ENCODE results near the gene MT1G. TPM values are rescaled to one million over a fixed set of nuclear protein-coding genes. Genes with fewer than 3 reads are reported as not detected.

MT1G gene
- polyA plus RNA-seq, 1 of the 3 experiments (the other 2 are of a cell fraction) = 1.2 TPM

GRCh38 chr16:56645838-56646237 lies 22.0 kb downstream of the MT1G start:
- Histone ChIP-seq H3K4me1 (ENCODE audit: control insufficient read depth in 1 of 2, insufficient read depth in 2 of 2, low read depth in 1 of 2, low read length in 1 of 2) (peaks cover 0 to 7% of the 10 kb centered on the region in 2 experiments; a peak in 2 of 4 replicates), H2AFZ (ENCODE audit: low read depth) (no peak overlapping the region), H3K27me3 (ENCODE audit: insufficient read depth) (0 out of 2 replicates have a peak, but pooled peaks cover 19% of the 10 kb centered on the region), H3K9me2 (no peaks in the 10 kb centered on the region), H3F3A (replicated peaks; ENCODE audit: insufficient read depth) (no peaks in the 10 kb centered on the region), H3K36me3 (replicated peaks in 1 of 2; ENCODE audit: control insufficient read depth in 1 of 2, insufficient read depth in 2 of 2, low read length in 1 of 2) (no peaks in the 10 kb centered on the region), H3K9me3 (no peaks in the 10 kb centered on the region), H3K27ac (ENCODE audit: low read depth in 2 of 2, low read length in 1 of 2) (no peak overlapping the region), H3K79me2 (ENCODE audit: insufficient read depth) (no peaks in the 10 kb centered on the region), H4K20me1 (ENCODE audit: insufficient read depth) (no peaks in the 10 kb centered on the region), H3K9ac (no peak overlapping the region), H3K4me3 (ENCODE audit: low read depth in 2 of 2, low read length in 1 of 2) (no peak overlapping the region), H3K4me2 (no peak overlapping the region)
- ChIA-PET POLR2A (no interaction called here), CTCF (no interaction called here)
- peak; percentile 82 for TF ChIP-seq REST (IDR thresholded peaks at IDR 0.05; ENCODE audit: low read depth, low read length)
- TF ChIP-seq MXI1 (IDR thresholded peaks at IDR 0.05; ENCODE audit: low read depth, low read length) = no peak
- no peak for TF ChIP-seq POLR2AphosphoS5 (IDR thresholded peaks at IDR 0.05; ENCODE audit: low read depth, low read length)
- no peak for TF ChIP-seq ELF1 (IDR thresholded peaks at IDR 0.05)
- DNase-seq = no peak
- 0% methylated on average over 1 of the region's 1 CpG for WGBS (ENCODE audit: low lambda C conversion rate)

GRCh38 chr16:56645311-56645710 lies 22.6 kb downstream of the MT1G start:
- ChIA-PET POLR2A (no interaction called here), CTCF (interaction anchor here (1.0 kb wide), 1 partner anchor 12 kb away, joined by 3 read pairs; no protein-coding TSS in a partner anchor)
- Histone ChIP-seq H3K36me3 (replicated peaks in 1 of 2; ENCODE audit: control insufficient read depth in 1 of 2, insufficient read depth in 2 of 2, low read length in 1 of 2) (no peaks in the 10 kb centered on the region), H3K9ac (no peak overlapping the region), H3K27me3 (ENCODE audit: insufficient read depth) (0 out of 2 replicates have a peak, but pooled peaks cover 19% of the 10 kb centered on the region), H3F3A (replicated peaks; ENCODE audit: insufficient read depth) (no peaks in the 10 kb centered on the region), H3K4me1 (ENCODE audit: control insufficient read depth in 1 of 2, insufficient read depth in 2 of 2, low read depth in 1 of 2, low read length in 1 of 2) (peaks cover 0 to 7% of the 10 kb centered on the region in 2 experiments; a peak in 2 of 4 replicates), H3K9me2 (no peaks in the 10 kb centered on the region), H3K27ac (ENCODE audit: low read depth in 2 of 2, low read length in 1 of 2) (no peak overlapping the region), H3K79me2 (ENCODE audit: insufficient read depth) (no peaks in the 10 kb centered on the region), H2AFZ (ENCODE audit: low read depth) (no peak overlapping the region), H3K9me3 (no peaks in the 10 kb centered on the region), H4K20me1 (ENCODE audit: insufficient read depth) (no peaks in the 10 kb centered on the region), H3K4me2 (no peak overlapping the region), H3K4me3 (ENCODE audit: low read depth in 2 of 2, low read length in 1 of 2) (no peak overlapping the region)
- TF ChIP-seq SIN3A (IDR thresholded peaks at IDR 0.05; ENCODE audit: borderline replicate concordance, low read depth, low read length) = no peak
- TF ChIP-seq GATA2 (CRISPR knock-in tag; IDR thresholded peaks at IDR 0.05) = no peak
- no peak for TF ChIP-seq FOXJ3 (CRISPR knock-in tag; IDR thresholded peaks at IDR 0.05)
- no peak for TF ChIP-seq USF2 (IDR thresholded peaks at IDR 0.05; ENCODE audit: borderline replicate concordance, low read depth, low read length)
- TF ChIP-seq ELF1 (IDR thresholded peaks at IDR 0.05) = no peak
- no peak for DNase-seq
- WGBS (ENCODE audit: low lambda C conversion rate) = 70% methylated on average over 1 of the region's 1 CpG

Data from SK-N-SH (cell line).